DND-41 (cell line): ENCODE measurements around the gene JPH3.

Experiments used
- CTCF ChIP-seq: IDR thresholded peaks from 2 replicates; pipeline ENCODE4 v1.5.1; 2012; ENCODE audit warnings: borderline replicate concordance, low read length, moderate library complexity, mild to moderate bottlenecking; ENCODE audit not compliant: poor library complexity, severe bottlenecking; ENCODE audit errors: extremely low read depth
- EZH2 ChIP-seq: IDR thresholded peaks from 3 replicates; pipeline ENCODE4 v1.6.1; 2012; ENCODE audit warnings: borderline replicate concordance, low read depth, mild to moderate bottlenecking, moderate library complexity, low read length, inconsistent platforms; ENCODE audit not compliant: severe bottlenecking

GRCh38 chr16:87556941-87557459 is 45.3 kb upstream of the JPH3 start:
- TF ChIP-seq CTCF, result no peak
- TF ChIP-seq EZH2, result no peak
